Panc1 (cell line): ENCODE measurements around the gene SCAF4. TPM values are rescaled to one million over a fixed set of nuclear protein-coding genes. Genes with fewer than 3 reads are reported as not detected.

Experiments
- ATAC-seq: fragments of 200-7000 bp; cut with Tn5 transposase; 2 replicates; pipeline ENCODE4 v1.9.1; 2020; ENCODE audit warnings: mild to moderate bottlenecking, moderate library complexity
- BruUV-seq: library from RNA; stranded (reverse); fragments of 400-500 nt; replicated peaks from 2 replicates; lab custom pipeline; 2021; lab: Mats Ljungman, UMichigan
- CTCF ChIA-PET: fragments of 300-600 bp; sonication (Branson Sonifier 250); formaldehyde crosslinking; loops from one replicate; lab custom pipeline; 2022; ENCODE audit warnings: antibody characterized with exemption; lab: Charles Lee
- POLR2A ChIA-PET: fragments of 300-600 bp; sonication (Branson Sonifier 250); formaldehyde crosslinking; loops from one replicate; lab custom pipeline; 2022; ENCODE audit warnings: antibody characterized with exemption; lab: Charles Lee
- DNase-seq: peaks from one replicate; pipeline ENCODE4 v3.0.0-alpha.2; 2010; ENCODE audit warnings: low read depth, low spot score
- H3K27ac ChIP-seq: 2 replicates; pipeline ENCODE4 v1.5.1; 2011; ENCODE audit warnings: mild to moderate bottlenecking, low read length, inconsistent platforms
- H3K27me3 ChIP-seq: fragments of 200-500 bp; sonication (Bioruptor generic); 2 replicates; pipeline ENCODE4 v1.6.0; 2014; ENCODE audit warnings: low read length, inconsistent platforms; ENCODE audit not compliant: control insufficient read depth, insufficient read depth
- H3K36me3 ChIP-seq: fragments of 200-500 bp; sonication (Bioruptor generic); 2 replicates; pipeline ENCODE4 v1.5.1; 2014; ENCODE audit warnings: inconsistent platforms, mild to moderate bottlenecking, low read length, moderate library complexity; ENCODE audit not compliant: control insufficient read depth, insufficient read depth
- H3K4me1 ChIP-seq: 2 replicates; pipeline ENCODE4 v1.5.1; 2011; ENCODE audit warnings: inconsistent platforms, mild to moderate bottlenecking, low read length, moderate library complexity; ENCODE audit not compliant: control insufficient read depth, insufficient read depth
- H3K4me3 ChIP-seq, 2 experiments: 2 replicates each; pipeline ENCODE4 v1.5.1; 2011 to 2012; ENCODE audit warnings: low read depth in 2 of 2, low read length in 2 of 2, mild to moderate bottlenecking in 2 of 2, inconsistent platforms in 1 of 2, moderate library complexity in 1 of 2
- H3K9me3 ChIP-seq: fragments of 200-500 bp; sonication (Bioruptor generic); 2 replicates; pipeline ENCODE4 v1.5.1; 2014; ENCODE audit warnings: low read depth, mild to moderate bottlenecking, inconsistent platforms, low read length, moderate library complexity; ENCODE audit not compliant: control insufficient read depth, insufficient read depth
- POLR2AphosphoS5 ChIP-seq: IDR thresholded peaks from 2 replicates; pipeline ENCODE4 v1.6.1; 2012; ENCODE audit warnings: mild to moderate bottlenecking, low read depth, low read length, moderate library complexity
- REST ChIP-seq, 2 experiments: IDR thresholded peaks; 2 replicates each; pipeline ENCODE4 v1.6.1; 2011 to 2012; ENCODE audit warnings: low read depth in 2 of 2, control low read depth in 1 of 2, low read length in 1 of 2, mild to moderate bottlenecking in 1 of 2, moderate library complexity in 1 of 2; ENCODE audit not compliant: insufficient read depth in 1 of 2
- SIN3A ChIP-seq: IDR thresholded peaks from 2 replicates; pipeline ENCODE4 v1.6.1; 2012; ENCODE audit warnings: low read depth, mild to moderate bottlenecking, low read length, moderate library complexity, borderline replicate concordance; ENCODE audit not compliant: insufficient read depth
- TCF7L2 ChIP-seq: IDR thresholded peaks from 2 replicates; pipeline ENCODE4 v1.6.1; 2011; ENCODE audit warnings: mild to moderate bottlenecking, low read depth, low read length, inconsistent platforms
- in situ Hi-C: cut with HindIII; loops from 2 replicates; pipeline ENCODE4 v1.10.0; 2016; ENCODE audit warnings: low sequenced_read_pairs, low pct_unique_long_range_greater_than_20kb
- intact Hi-C: fragments of 100-400 bp; cut with micrococcal nuclease; formaldehyde crosslinking; loops from one replicate; pipeline ENCODE4 v1.10.0; 2022; ENCODE audit not compliant: unreplicated experiment
- total RNA-seq: library from RNA; stranded (reverse); gene quantifications from one replicate; pipeline ENCODE4 v1.2.1, GENCODE V29; 2021; ENCODE audit not compliant: unreplicated experiment
- TF ChIP-seq, protein P1 (sequence below): fragments of 450-650 bp; IDR thresholded peaks from 2 replicates; pipeline ENCODE4 v1.5.1; 2017; ENCODE audit warnings: mild to moderate bottlenecking

Gene SCAF4
- total RNA-seq, 1 experiment from 2014 or later, result 28.4 TPM

DNA sequence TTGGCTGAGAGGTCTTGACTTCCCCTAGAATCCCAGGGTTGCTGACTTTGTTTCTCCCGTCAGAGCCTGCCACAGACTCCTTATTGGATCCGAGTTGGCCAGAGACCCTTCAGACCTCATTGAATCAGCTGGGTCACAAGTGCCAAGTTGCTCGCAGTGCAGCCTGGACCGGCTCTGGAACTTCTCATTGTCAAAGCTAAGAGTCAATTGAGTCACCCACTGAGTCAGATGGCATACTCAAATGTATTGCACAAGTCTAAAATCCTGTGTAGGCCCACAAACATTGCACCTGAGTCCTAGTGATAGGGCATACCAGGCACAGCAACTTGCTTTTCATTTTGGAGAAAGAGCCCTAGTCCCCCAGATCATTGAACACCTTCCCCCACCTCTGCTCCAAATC, 20.4 kb upstream of the SCAF4 start:
- TF ChIP-seq, protein P1, sequence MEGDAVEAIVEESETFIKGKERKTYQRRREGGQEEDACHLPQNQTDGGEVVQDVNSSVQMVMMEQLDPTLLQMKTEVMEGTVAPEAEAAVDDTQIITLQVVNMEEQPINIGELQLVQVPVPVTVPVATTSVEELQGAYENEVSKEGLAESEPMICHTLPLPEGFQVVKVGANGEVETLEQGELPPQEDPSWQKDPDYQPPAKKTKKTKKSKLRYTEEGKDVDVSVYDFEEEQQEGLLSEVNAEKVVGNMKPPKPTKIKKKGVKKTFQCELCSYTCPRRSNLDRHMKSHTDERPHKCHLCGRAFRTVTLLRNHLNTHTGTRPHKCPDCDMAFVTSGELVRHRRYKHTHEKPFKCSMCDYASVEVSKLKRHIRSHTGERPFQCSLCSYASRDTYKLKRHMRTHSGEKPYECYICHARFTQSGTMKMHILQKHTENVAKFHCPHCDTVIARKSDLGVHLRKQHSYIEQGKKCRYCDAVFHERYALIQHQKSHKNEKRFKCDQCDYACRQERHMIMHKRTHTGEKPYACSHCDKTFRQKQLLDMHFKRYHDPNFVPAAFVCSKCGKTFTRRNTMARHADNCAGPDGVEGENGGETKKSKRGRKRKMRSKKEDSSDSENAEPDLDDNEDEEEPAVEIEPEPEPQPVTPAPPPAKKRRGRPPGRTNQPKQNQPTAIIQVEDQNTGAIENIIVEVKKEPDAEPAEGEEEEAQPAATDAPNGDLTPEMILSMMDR, result no peak
- TF ChIP-seq SIN3A, result no peak
- TF ChIP-seq TCF7L2, result no peak
- no peak for TF ChIP-seq REST (IDR thresholded peaks at IDR 0.05; ENCODE audit: insufficient read depth in 1 of 2, low read depth in 2 of 2, low read length in 1 of 2)
- no peak for TF ChIP-seq POLR2AphosphoS5
- ChIA-PET CTCF (no interaction called here), POLR2A (no interaction called here)
- no peak for ATAC-seq
- Histone ChIP-seq H3K27ac (no peak overlapping the region), H3K4me3 (no peak overlapping the region), H3K9me3 (no peaks in the 10 kb centered on the region), H3K36me3 (no peaks in the 10 kb centered on the region), H3K4me1 (no peaks in the 10 kb centered on the region), H3K27me3 (no peaks in the 10 kb centered on the region)
- BruUV-seq, result no TSS peak
- intact Hi-C loops, result no loop called here
- DNase-seq, result no peak
- in situ Hi-C loops, result no loop called here

- H3K36me3 ChIP-seq, result no peaks in the 10 kb centered on the region
- ATAC-seq (no peak), DNase-seq (no peak)
- H3K4me3 ChIP-seq, result no peak overlapping the region
- ChIA-PET CTCF (no interaction called here), POLR2A (no interaction called here)
- no TSS peak for BruUV-seq
- no peaks in the 10 kb centered on the region for H3K9me3 ChIP-seq
- intact Hi-C loops (no loop called here), in situ Hi-C loops (no loop called here)
- no peak overlapping the region for H3K27ac ChIP-seq
- H3K4me1 ChIP-seq, result no peaks in the 10 kb centered on the region
- TF ChIP-seq POLR2AphosphoS5, result no peak
- no peak for TF ChIP-seq SIN3A
- TF ChIP-seq TCF7L2, result no peak
- no peaks in the 10 kb centered on the region for H3K27me3 ChIP-seq
These were observed 18.9 kb upstream of the SCAF4 start for GRCh38 chr21:31750843-31751242.

DNA sequence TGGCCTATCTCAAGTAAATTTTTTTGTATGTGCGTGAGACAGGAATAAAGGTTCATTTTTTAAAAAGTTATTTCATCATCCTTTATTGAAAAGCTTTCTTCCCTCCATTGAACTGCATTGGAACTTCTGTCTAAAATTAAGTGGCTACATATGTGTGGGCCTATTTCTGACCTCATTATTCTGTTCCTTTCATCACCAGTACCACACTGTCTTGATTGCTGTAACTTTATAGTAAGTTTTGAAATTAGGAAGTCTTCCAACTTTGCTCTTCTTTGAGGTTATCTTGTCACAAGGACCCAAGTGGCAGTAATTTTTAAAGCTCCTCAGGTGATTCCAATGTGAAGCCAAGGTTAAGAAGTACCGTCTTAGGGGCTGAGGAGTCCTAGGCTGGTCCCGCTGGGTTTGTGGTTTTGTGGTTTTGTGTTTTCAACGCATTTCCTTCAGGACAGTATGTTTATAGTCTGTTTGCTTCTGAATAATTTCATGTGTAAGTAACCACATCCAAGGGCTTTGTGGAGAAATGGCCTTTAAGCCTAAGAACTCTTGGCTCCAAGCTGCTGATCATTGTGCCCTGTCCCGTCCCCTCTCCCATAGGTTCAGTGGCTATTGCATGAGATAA, 12.4 kb upstream of the SCAF4 start:
- no peak overlapping the region for H3K27ac ChIP-seq
- no TSS peak for BruUV-seq
- intact Hi-C loops (no loop called here), in situ Hi-C loops (no loop called here)
- no peaks in the 10 kb centered on the region for H3K27me3 ChIP-seq
- POLR2A ChIA-PET, result no interaction called here
- DNase-seq (no peak), ATAC-seq (no peak)
- H3K9me3 ChIP-seq, result no peaks in the 10 kb centered on the region
- TF ChIP-seq, protein P1, result no peak
- TF ChIP-seq POLR2AphosphoS5 (no peak), SIN3A (no peak), TCF7L2 (no peak), REST (IDR thresholded peaks at IDR 0.05; ENCODE audit: insufficient read depth in 1 of 2, low read depth in 2 of 2, low read length in 1 of 2) (no peak)
- H3K36me3 ChIP-seq, result no peaks in the 10 kb centered on the region
- H3K4me1 ChIP-seq, result no peaks in the 10 kb centered on the region
- CTCF ChIA-PET, result no interaction called here
- no peak overlapping the region for H3K4me3 ChIP-seq
